Tibial artery (tissue), 4 donors: ENCODE data around the gene IGSF23.

Experiments
- DNase-seq, 2 donors: peaks; one replicate each; pipeline ENCODE4 v3.0.0-alpha.2; 2019
- H3K27ac ChIP-seq, 2 donors: fragments of 200-600 bp; sonication (generic) in 1 of 2; 1 replicate in 1 of 2; 2 replicates in 1 of 2; pipeline ENCODE4 v1.5.1; 2018 to 2019; ENCODE audit warnings: mild to moderate bottlenecking in 1 of 2
- H3K27me3 ChIP-seq, 2 donors: fragments of 200-600 bp; sonication (generic) in 1 of 2; one replicate each; pipeline versions ENCODE4 v1.5.1 to v1.6.0; 2016 to 2019
- H3K36me3 ChIP-seq, 3 donors: fragments of 200-600 bp; sonication (generic) in 2 of 3; one replicate each; pipeline ENCODE4 v1.5.1; 2016 to 2019; ENCODE audit warnings: mild to moderate bottlenecking in 2 of 3
- H3K4me1 ChIP-seq, 4 donors: fragments of 200-600 bp; sonication (generic) in 2 of 4; 1 replicate in 3 of 4; 2 replicates in 1 of 4; pipeline ENCODE4 v1.5.1; 2016 to 2019
- H3K4me3 ChIP-seq, 2 donors: fragments of 200-600 bp; sonication (generic) in 1 of 2; 1 replicate in 1 of 2; 2 replicates in 1 of 2; pipeline ENCODE4 v1.5.1; 2018 to 2019; ENCODE audit warnings: mild to moderate bottlenecking in 2 of 2
- H3K9me3 ChIP-seq, 3 donors: fragments of 200-600 bp; sonication (generic) in 1 of 3; one replicate each; pipeline ENCODE4 v1.5.1; 2016 to 2019
- intact Hi-C: fragments of 100-400 bp; cut with DNase I; formaldehyde crosslinking; loops from one replicate; pipeline ENCODE4 v1.15.0; 2023; ENCODE audit warnings: low total_unique reads
- TF ChIP-seq, protein P1 (sequence below), 2 experiments: fragments of 200-600 bp in 1 of 2; fragments of 450-650 bp in 1 of 2; IDR thresholded peaks; one replicate each; pipeline ENCODE4 v1.5.1; 2017 to 2019; ENCODE audit warnings: antibody characterized with exemption in 2 of 2, mild to moderate bottlenecking in 1 of 2, moderate library complexity in 1 of 2

Gene IGSF23

DNA sequence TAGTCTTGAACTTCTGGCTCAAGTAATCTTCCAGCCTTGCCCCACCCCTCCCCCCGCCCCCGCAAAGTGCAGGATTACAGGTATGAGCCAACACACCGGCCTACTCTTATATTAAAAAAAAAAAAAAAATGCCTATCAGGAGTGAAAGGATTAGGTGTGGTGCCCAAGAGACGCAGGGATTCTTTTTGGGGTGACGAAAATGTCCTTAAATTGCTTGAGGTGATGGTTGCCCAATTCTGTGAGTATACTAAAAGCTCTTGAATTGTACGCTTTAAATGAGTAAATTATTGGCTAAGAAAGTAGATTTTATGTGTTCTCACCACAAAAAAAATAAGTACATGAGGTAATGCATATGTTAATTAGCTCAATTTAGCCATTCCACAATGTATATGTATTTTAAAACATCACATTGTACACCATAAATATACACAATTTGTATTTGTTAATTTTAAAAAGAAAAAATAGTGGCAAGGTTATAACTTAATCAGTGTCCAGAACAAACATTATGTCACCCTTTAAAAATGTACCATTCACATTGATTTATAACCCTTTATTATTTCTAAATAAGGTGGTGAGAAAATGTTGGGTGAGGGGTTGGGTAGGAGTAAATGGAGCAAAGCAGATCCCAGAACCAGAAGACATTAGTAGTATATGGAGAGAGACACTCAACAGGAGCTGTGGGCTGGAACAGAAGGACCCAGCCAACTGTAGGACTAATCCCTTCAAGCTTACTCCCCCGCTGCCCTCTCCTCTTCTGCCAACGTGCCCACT is 3.9 kb downstream of the IGSF23 start:
- Histone ChIP-seq H3K27ac (no peak overlapping the region), H3K4me1 (no peaks in the 10 kb centered on the region)
- intact Hi-C loops = no loop called here

DNA sequence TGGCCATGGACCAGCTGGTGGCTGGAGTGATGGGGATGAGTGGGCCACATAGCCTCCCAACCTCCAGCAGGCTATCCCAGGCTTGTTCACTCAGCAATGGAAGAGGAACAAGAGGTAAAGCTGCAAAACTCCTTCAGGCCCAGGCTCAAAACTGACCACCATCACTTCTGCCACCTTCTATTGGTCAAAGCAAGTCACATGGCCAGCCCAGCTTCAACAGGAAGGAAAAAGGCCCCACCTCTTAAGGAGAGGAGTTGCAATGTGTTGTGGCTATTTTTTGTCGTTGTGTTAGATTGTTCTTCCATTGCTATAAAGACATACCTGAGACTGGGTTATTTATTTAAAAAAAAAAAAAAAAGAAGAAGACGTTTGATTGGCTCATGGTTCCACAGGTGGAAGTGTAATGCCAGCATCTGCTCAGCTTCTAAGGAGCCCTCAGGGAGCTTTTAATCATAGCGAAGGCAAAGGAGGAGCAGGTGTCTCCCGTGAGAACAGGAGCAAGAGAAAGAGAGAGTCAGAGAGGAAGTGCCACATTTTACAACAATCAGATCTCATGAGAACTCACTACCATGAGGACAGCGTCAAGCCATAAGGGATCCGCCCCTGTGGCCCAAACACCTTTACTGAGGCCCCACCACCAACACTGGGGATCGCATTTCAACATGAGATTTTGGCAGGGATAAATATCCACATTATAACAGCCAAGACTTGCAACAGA is 5.4 kb downstream of the IGSF23 start:
- intact Hi-C loops = no loop called here

More for the DNA sequence above, 3.9 kb downstream of the IGSF23 start:
- Histone ChIP-seq H3K27me3 (no peaks in the 10 kb centered on the region), H3K4me3 (no peak overlapping the region), H3K36me3 (no peaks in the 10 kb centered on the region), H3K9me3 (no peaks in the 10 kb centered on the region)
- TF ChIP-seq, protein P1, sequence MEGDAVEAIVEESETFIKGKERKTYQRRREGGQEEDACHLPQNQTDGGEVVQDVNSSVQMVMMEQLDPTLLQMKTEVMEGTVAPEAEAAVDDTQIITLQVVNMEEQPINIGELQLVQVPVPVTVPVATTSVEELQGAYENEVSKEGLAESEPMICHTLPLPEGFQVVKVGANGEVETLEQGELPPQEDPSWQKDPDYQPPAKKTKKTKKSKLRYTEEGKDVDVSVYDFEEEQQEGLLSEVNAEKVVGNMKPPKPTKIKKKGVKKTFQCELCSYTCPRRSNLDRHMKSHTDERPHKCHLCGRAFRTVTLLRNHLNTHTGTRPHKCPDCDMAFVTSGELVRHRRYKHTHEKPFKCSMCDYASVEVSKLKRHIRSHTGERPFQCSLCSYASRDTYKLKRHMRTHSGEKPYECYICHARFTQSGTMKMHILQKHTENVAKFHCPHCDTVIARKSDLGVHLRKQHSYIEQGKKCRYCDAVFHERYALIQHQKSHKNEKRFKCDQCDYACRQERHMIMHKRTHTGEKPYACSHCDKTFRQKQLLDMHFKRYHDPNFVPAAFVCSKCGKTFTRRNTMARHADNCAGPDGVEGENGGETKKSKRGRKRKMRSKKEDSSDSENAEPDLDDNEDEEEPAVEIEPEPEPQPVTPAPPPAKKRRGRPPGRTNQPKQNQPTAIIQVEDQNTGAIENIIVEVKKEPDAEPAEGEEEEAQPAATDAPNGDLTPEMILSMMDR (IDR thresholded peaks at IDR 0.05) = no peak
- DNase-seq = no peak

DNA sequence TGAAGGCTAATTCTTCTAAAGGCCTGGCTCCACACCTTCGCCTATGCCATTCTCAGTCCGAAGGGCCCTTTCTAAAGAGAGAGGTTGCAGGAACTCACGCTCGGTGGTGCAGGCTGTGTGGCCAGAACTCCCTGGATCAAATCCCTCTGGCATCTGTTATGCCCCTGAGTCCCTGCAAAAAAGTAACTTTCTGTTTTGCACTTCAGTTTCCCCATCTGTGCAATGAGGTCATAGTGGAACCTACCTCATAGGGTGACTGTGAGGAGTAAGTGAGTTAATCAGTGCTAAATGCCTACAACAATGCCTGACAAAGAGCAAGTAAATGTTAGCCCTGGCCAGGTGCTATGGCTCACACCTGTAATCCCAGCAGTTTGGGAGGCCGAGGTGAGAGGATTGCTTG is 7.3 kb downstream of the IGSF23 start:
- H3K4me3 ChIP-seq = no peak overlapping the region
- DNase-seq = no peak
- no peaks in the 10 kb centered on the region for H3K27me3 ChIP-seq
- no peak overlapping the region for H3K27ac ChIP-seq
- intact Hi-C loops = no loop called here
- TF ChIP-seq, protein P1 (IDR thresholded peaks at IDR 0.05) = no peak
- H3K36me3 ChIP-seq = no peaks in the 10 kb centered on the region
- peaks cover 0 to 3% (median 0%) of the 10 kb centered on the region in 4 donors for H3K4me1 ChIP-seq
- H3K9me3 ChIP-seq = no peaks in the 10 kb centered on the region

More for the DNA sequence above, 5.4 kb downstream of the IGSF23 start:
- no peak overlapping the region for H3K27ac ChIP-seq
- H3K27me3 ChIP-seq = no peaks in the 10 kb centered on the region
- H3K36me3 ChIP-seq = no peaks in the 10 kb centered on the region
- TF ChIP-seq, protein P1 (IDR thresholded peaks at IDR 0.05) = no peak
- DNase-seq = no peak
- no peaks in the 10 kb centered on the region for H3K9me3 ChIP-seq
- no peaks in the 10 kb centered on the region for H3K4me1 ChIP-seq
- H3K4me3 ChIP-seq = no peak overlapping the region

GRCh38 chr19:44621367-44621766 is 8.0 kb downstream of the IGSF23 start:
- intact Hi-C loops = no loop called here
- H3K9me3 ChIP-seq = no peaks in the 10 kb centered on the region
- TF ChIP-seq, protein P1 (IDR thresholded peaks at IDR 0.05) = no peak
- no peaks in the 10 kb centered on the region for H3K36me3 ChIP-seq
- no peaks in the 10 kb centered on the region for H3K27me3 ChIP-seq
- H3K27ac ChIP-seq = no peak overlapping the region
- H3K4me3 ChIP-seq = no peak overlapping the region
- DNase-seq = no peak
- peaks cover 0 to 7% (median 3%) of the 10 kb centered on the region in 4 donors for H3K4me1 ChIP-seq

DNA sequence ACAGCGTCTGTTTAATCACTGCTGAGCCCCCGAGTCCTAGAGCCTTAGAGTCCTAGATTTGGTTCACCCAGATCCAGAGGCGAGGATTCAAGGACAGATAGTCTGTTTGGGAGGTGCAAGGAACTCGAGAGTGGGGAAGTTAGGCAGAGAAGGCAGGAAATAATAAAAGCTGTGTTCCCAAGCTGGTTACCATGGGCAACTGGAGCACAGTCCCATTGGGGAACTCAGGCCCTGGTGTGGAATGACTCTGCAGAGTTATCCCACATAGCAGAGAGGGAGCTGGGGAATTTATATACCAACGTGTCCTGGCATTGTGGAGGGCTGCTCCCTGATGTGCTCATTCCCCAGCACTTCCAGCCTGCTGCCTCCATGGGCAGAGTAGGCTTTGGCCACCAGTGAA is 9.7 kb downstream of the IGSF23 start:
- intact Hi-C loops = no loop called here
- TF ChIP-seq, protein P1 (IDR thresholded peaks at IDR 0.05) = no peak
- no peaks in the 10 kb centered on the region for H3K9me3 ChIP-seq
- H3K4me3 ChIP-seq = no peak overlapping the region
- peak in 1 of 2 donors; percentile 32 for DNase-seq
- no peak overlapping the region for H3K27ac ChIP-seq
- peaks cover 0 to 7% (median 3%) of the 10 kb centered on the region in 4 donors for H3K4me1 ChIP-seq
- H3K27me3 ChIP-seq = no peaks in the 10 kb centered on the region
- no peaks in the 10 kb centered on the region for H3K36me3 ChIP-seq
